B cell (primary cell): Measurements from ENCODE around the gene MUL1. TPM values are rescaled to one million over a fixed set of nuclear protein-coding genes. Genes with fewer than 3 reads are reported as not detected.

Source experiments
- ATAC-seq: fragments of 200-7000 bp; cut with Tn5 transposase; one replicate; pipeline ENCODE4 v1.10.0; 2021; ENCODE audit warnings: low read depth, mild to moderate bottlenecking, moderate number of reproducible peaks, moderate library complexity
- CTCF ChIA-PET: fragments of 350-600 bp; sonication (Branson Sonifier 250); formaldehyde crosslinking; loops from one replicate; lab custom pipeline; 2021; ENCODE audit warnings: antibody characterized with exemption, inconsistent platforms; lab: Charles Lee
- POLR2A ChIA-PET: fragments of 350-600 bp; sonication (Branson Sonifier 250); formaldehyde crosslinking; loops from one replicate; lab custom pipeline; 2021; ENCODE audit warnings: antibody characterized with exemption; lab: Charles Lee
- DNase-seq: peaks from one replicate; pipeline ENCODE4 v3.0.0; 2013
- H2AFZ ChIP-seq: 2 replicates; pipeline ENCODE4 v1.6.1; 2012; ENCODE audit warnings: mild to moderate bottlenecking, low read depth, low read length; ENCODE audit not compliant: insufficient read depth, poor library complexity, severe bottlenecking
- H3K27ac ChIP-seq, 2 donors: 1 replicate in 1 of 2; 2 replicates in 1 of 2; pipeline ENCODE4 v1.5.1; 2012 to 2013; ENCODE audit warnings: low read length in 2 of 2, mild to moderate bottlenecking in 2 of 2, moderate library complexity in 1 of 2
- H3K27me3 ChIP-seq, 4 experiments: fragments of 200-600 bp in 1 of 4; sonication (generic) in 1 of 4; replicated peaks in 1 of 4; 1 replicate in 2 of 4; 2 replicates in 2 of 4; pipeline versions ENCODE4 v1.6.1 to v1.7.0; 2013 to 2016; ENCODE audit warnings: low read length in 3 of 4, mild to moderate bottlenecking in 2 of 4, mixed read lengths in 1 of 4, moderate library complexity in 1 of 4; ENCODE audit not compliant: insufficient read depth in 4 of 4, control insufficient read depth in 3 of 4; ENCODE audit errors: control extremely low read depth in 1 of 4
- H3K36me3 ChIP-seq, 2 experiments: replicated peaks in 1 of 2; 1 replicate in 1 of 2; 2 replicates in 1 of 2; pipeline versions ENCODE4 v1.6.1 to v1.7.1; 2013; ENCODE audit warnings: low read length in 1 of 2; ENCODE audit not compliant: insufficient read depth in 2 of 2, control insufficient read depth in 1 of 2; ENCODE audit errors: control extremely low read depth in 1 of 2, extremely low read depth in 1 of 2
- H3K4me1 ChIP-seq, 2 donors: fragments of 200-600 bp in 1 of 2; sonication (generic) in 1 of 2; 1 replicate in 1 of 2; 2 replicates in 1 of 2; pipeline versions ENCODE4 v1.5.1 to v1.6.1; 2013 to 2017; ENCODE audit warnings: low read length in 2 of 2; ENCODE audit not compliant: control insufficient read depth in 2 of 2, insufficient read depth in 2 of 2
- H3K4me2 ChIP-seq: replicated peaks from 2 replicates; pipeline ENCODE3; 2012; ENCODE audit warnings: mild to moderate bottlenecking, low read depth, low read length; ENCODE audit not compliant: poor library complexity, severe bottlenecking
- H3K4me3 ChIP-seq, 5 experiments: fragments of 200-600 bp in 1 of 5; sonication (generic) in 1 of 5; 1 replicate in 3 of 5; 2 replicates in 2 of 5; pipeline versions ENCODE4 v1.5.1 to v1.7.0; 2011 to 2016; ENCODE audit warnings: low read length in 4 of 5, mild to moderate bottlenecking in 4 of 5, low read depth in 2 of 5, control low read depth in 1 of 5, moderate library complexity in 1 of 5; ENCODE audit not compliant: insufficient read depth in 1 of 5; ENCODE audit errors: control extremely low read depth in 1 of 5, extremely low read depth in 1 of 5
- H3K79me2 ChIP-seq: fragments of 200-600 bp; sonication (generic); one replicate; pipeline ENCODE4 v1.6.0; 2016; ENCODE audit warnings: low read length; ENCODE audit not compliant: control insufficient read depth, insufficient read depth
- H3K9ac ChIP-seq: fragments of 200-600 bp; sonication (generic); 2 replicates; pipeline ENCODE4 v1.6.1; 2017; ENCODE audit warnings: mild to moderate bottlenecking, low read length, moderate library complexity
- H3K9me3 ChIP-seq, 3 donors: one replicate each; pipeline versions ENCODE4 v1.6.1 to v1.7.1; 2013; ENCODE audit warnings: low read length in 2 of 3; ENCODE audit not compliant: control insufficient read depth in 2 of 3, insufficient read depth in 1 of 3; ENCODE audit errors: control extremely low read depth in 1 of 3
- H4K20me1 ChIP-seq: 2 replicates; pipeline ENCODE4 v1.6.0; 2012; ENCODE audit warnings: mild to moderate bottlenecking, low read length; ENCODE audit not compliant: insufficient read depth, control insufficient read depth, poor library complexity, severe bottlenecking
- H3K27ac Mint-ChIP-seq: one replicate; pipeline ENCODE4 v1.8.0; 2021; ENCODE audit warnings: mixed read lengths
- H3K27me3 Mint-ChIP-seq: one replicate; pipeline ENCODE4 v1.8.0; 2021; ENCODE audit warnings: mixed read lengths
- H3K4me1 Mint-ChIP-seq: one replicate; pipeline ENCODE4 v1.8.0; 2021; ENCODE audit warnings: mixed read lengths
- H3K4me3 Mint-ChIP-seq: one replicate; pipeline ENCODE4 v1.8.0; 2021; ENCODE audit warnings: mixed read lengths
- H3K9me3 Mint-ChIP-seq: one replicate; pipeline ENCODE4 v1.8.0; 2022; ENCODE audit warnings: mixed read lengths; ENCODE audit not compliant: insufficient read depth
- EZH2 ChIP-seq: IDR thresholded peaks from 2 replicates; pipeline ENCODE4 v1.6.1; 2012; ENCODE audit warnings: borderline replicate concordance, low read depth, mild to moderate bottlenecking, moderate library complexity, low read length; ENCODE audit not compliant: insufficient read depth, poor library complexity, severe bottlenecking
- WGBS: methylation state at CpG from one replicate; pipeline ENCODE4 v1.1.5; 2013; ENCODE audit warnings: missing lambda C conversion rate; ENCODE audit not compliant: insufficient coverage; 5-methylcytosine and 5-hydroxymethylcytosine counted together
- intact Hi-C: fragments of 100-400 bp; cut with micrococcal nuclease; formaldehyde crosslinking; loops from one replicate; pipeline ENCODE4 v1.10.0; 2022
- polyA plus RNA-seq: library from polyadenylated mRNA; depleted of rRNA; stranded (reverse); fragments of >200 nt; gene quantifications from 2 replicates; pipeline ENCODE4 v1.2.3, GENCODE V29; 2012
- total RNA-seq, 2 donors: library from RNA; stranded (reverse); fragments of 120-200 nt in 1 of 2; gene quantifications; 1 replicate in 1 of 2; 2 replicates in 1 of 2; pipeline versions ENCODE4 v1.2.3 to v1.2.4, GENCODE V29; 2013 to 2022
- TF ChIP-seq, protein P1 (sequence below): fragments of 200-600 bp; IDR thresholded peaks from one replicate; pipeline ENCODE4 v1.8.0; 2022; ENCODE audit warnings: antibody characterized with exemption, mild to moderate bottlenecking

MUL1 gene
- total and polyA plus RNA-seq, 2 donors (not counting 1 experiment from before 2014, with no cell fraction given), result 11.4 to 23.9 TPM

DNA sequence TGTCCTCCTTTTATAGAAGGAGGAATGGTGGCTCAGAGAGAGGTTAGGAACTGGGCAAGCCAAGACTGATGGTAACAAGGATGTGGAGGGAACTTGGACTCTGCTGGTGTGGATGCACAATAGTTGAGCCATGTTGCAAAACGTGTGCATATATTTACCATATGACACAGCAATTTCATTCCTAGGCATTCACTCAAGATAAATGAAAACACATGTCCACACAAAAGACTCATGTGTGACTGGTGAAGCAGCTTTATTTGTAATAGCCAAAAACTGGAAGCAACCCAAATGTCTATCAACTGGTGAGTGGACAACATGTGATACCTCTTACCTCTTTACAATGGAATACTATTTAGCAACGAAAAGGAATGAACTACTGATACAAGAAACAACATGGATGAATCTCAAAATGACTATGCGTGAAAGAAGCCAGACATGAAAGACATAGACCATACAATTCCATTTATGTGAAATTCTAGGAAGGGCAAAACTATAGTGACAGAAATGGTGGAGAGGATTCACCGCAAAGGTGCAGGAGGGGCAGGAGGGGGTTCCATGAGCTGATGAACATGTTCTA is 58.1 kb downstream of the MUL1 start:
- no peak for DNase-seq
- Mint-ChIP-seq H3K27ac (no peak overlapping the region), H3K4me3 (no peak overlapping the region), H3K4me1 (no peaks in the 10 kb centered on the region), H3K27me3 (peaks cover 22% of the 10 kb centered on the region), H3K9me3 (no peaks in the 10 kb centered on the region)
- ATAC-seq, result no peak
- Histone ChIP-seq H3K9ac (no peak overlapping the region), H3K9me3 (peaks cover 0 to 3% (median 0%) of the 10 kb centered on the region in 3 donors), H3K4me3 (no peak overlapping the region), H3K27ac (no peak overlapping the region), H3K36me3 (no peaks in the 10 kb centered on the region), H3K79me2 (no peaks in the 10 kb centered on the region), H3K4me1 (no peaks in the 10 kb centered on the region), H3K27me3 (peaks cover 0 to 4% (median 2%) of the 10 kb centered on the region in 4 experiments), H3K4me2 (no peak overlapping the region), H2AFZ (no peak overlapping the region), H4K20me1 (no peaks in the 10 kb centered on the region)
- ChIA-PET CTCF (no interaction called here), POLR2A (no interaction called here)
- WGBS, result no CpG with 5 or more reads among the region's 4 CpGs
- TF ChIP-seq, protein P1, sequence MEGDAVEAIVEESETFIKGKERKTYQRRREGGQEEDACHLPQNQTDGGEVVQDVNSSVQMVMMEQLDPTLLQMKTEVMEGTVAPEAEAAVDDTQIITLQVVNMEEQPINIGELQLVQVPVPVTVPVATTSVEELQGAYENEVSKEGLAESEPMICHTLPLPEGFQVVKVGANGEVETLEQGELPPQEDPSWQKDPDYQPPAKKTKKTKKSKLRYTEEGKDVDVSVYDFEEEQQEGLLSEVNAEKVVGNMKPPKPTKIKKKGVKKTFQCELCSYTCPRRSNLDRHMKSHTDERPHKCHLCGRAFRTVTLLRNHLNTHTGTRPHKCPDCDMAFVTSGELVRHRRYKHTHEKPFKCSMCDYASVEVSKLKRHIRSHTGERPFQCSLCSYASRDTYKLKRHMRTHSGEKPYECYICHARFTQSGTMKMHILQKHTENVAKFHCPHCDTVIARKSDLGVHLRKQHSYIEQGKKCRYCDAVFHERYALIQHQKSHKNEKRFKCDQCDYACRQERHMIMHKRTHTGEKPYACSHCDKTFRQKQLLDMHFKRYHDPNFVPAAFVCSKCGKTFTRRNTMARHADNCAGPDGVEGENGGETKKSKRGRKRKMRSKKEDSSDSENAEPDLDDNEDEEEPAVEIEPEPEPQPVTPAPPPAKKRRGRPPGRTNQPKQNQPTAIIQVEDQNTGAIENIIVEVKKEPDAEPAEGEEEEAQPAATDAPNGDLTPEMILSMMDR, result no peak
- no peak for TF ChIP-seq EZH2
- intact Hi-C loops, result no loop called here

Other genes with a start within 250 kb of the MUL1 start
- gene VWA5B1, start 217.3 kb downstream of the MUL1 start, total RNA-seq, result not detected in 2 replicates
- not detected in 2 replicates for gene VWA5B1, start 217.3 kb downstream of the MUL1 start, polyA plus RNA-seq
- 6.0 and 6.5 TPM in 2 replicates for gene CAMK2N1, start 21.9 kb downstream of the MUL1 start, total RNA-seq
- 0.49 and 0.74 TPM in 2 replicates for gene CAMK2N1, start 21.9 kb downstream of the MUL1 start, polyA plus RNA-seq
- gene FAM43B, start 44.4 kb upstream of the MUL1 start, total RNA-seq, result not detected in 2 replicates
- gene FAM43B, start 44.4 kb upstream of the MUL1 start, polyA plus RNA-seq, result not detected in 2 replicates
- not detected in 2 replicates for gene CDA, start 80.9 kb upstream of the MUL1 start, total RNA-seq
- gene CDA, start 80.9 kb upstream of the MUL1 start, polyA plus RNA-seq, result 0.39 and 0.64 TPM in 2 replicates
- 14.3 and 15.3 TPM in 2 replicates for gene PINK1, start 125.3 kb upstream of the MUL1 start, total RNA-seq
- 5.8 and 6.2 TPM in 2 replicates for gene PINK1, start 125.3 kb upstream of the MUL1 start, polyA plus RNA-seq
- 99.2 and 108 TPM in 2 replicates for gene DDOST, start 153.2 kb upstream of the MUL1 start, total RNA-seq
- gene DDOST, start 153.2 kb upstream of the MUL1 start, polyA plus RNA-seq, result 57.2 and 73.5 TPM in 2 replicates
- not detected in 2 replicates for gene KIF17, start 209.9 kb upstream of the MUL1 start, total RNA-seq
- gene KIF17, start 209.9 kb upstream of the MUL1 start, polyA plus RNA-seq, result not detected in 2 replicates
- 0.29 and 0.30 TPM in 2 replicates for gene SH2D5, start 224.6 kb upstream of the MUL1 start, total RNA-seq
- gene SH2D5, start 224.6 kb upstream of the MUL1 start, polyA plus RNA-seq, result not detected in 2 replicates